ENCODE data around the gene SSTR4. TPM values are rescaled to one million over a fixed set of nuclear protein-coding genes. Genes with fewer than 3 reads are reported as not detected.

SSTR4 gene
- total and polyA plus RNA-seq, 2 experiments from 2014 or later, result not detected

- Histone ChIP-seq H3K4me1 (ENCODE audit: insufficient read depth) (no peaks in the 10 kb centered on the region), H2AFZ (no peak overlapping the region), H3F3A (ENCODE audit: insufficient read depth) (no peaks in the 10 kb centered on the region), H3K4me3 (no peak overlapping the region), H3K79me2 (ENCODE audit: insufficient read depth) (no peaks in the 10 kb centered on the region), H3K27me3 (replicated peaks; ENCODE audit: insufficient read depth) (peaks cover 10% of the 10 kb centered on the region; the same call in 1 of the 2 replicates), H3K9me3 (ENCODE audit: low read depth) (no peaks in the 10 kb centered on the region), H4K20me1 (ENCODE audit: insufficient read depth) (no peaks in the 10 kb centered on the region), H3K27ac (no peak overlapping the region), H3K9ac (no peak overlapping the region), H3K4me2 (ENCODE audit: unreplicated experiment) (no peak overlapping the region), H3K36me3 (ENCODE audit: low read depth) (no peaks in the 10 kb centered on the region), H3K9me2 (ENCODE audit: insufficient read depth) (no peaks in the 10 kb centered on the region)
- no peak for TF ChIP-seq EZH2 (IDR thresholded peaks at IDR 0.05; ENCODE audit: insufficient read depth, poor library complexity, severe bottlenecking)
- no peak for TF ChIP-seq EZH2phosphoT487 (IDR thresholded peaks at IDR 0.05; ENCODE audit: insufficient read depth, low read depth)
- no peak for DNase-seq
- 76 to 83% methylated on average over 6 of the region's 6 CpGs for WGBS, 2 experiments (ENCODE audit: low coverage in 1 of 2, low lambda C conversion rate in 2 of 2, missing lambda C conversion rate in 2 of 2)
- in situ Hi-C loops (cut with MboI), result no loop called here
Measured at GRCh38 chr20:23002276-23002675, 32.8 kb upstream of the SSTR4 start.

- no peaks in the 10 kb centered on the region for H3K36me3 ChIP-seq (ENCODE audit: low read depth)
- H3K9me3 ChIP-seq (ENCODE audit: low read depth), result no peaks in the 10 kb centered on the region
- no peaks in the 10 kb centered on the region for H3K9me2 ChIP-seq (ENCODE audit: insufficient read depth)
- no peaks in the 10 kb centered on the region for H3K79me2 ChIP-seq (ENCODE audit: insufficient read depth)
- H2AFZ ChIP-seq, result no peak overlapping the region
- WGBS, 2 experiments (ENCODE audit: low coverage in 1 of 2, low lambda C conversion rate in 2 of 2, missing lambda C conversion rate in 2 of 2), result 87 to 92% methylated on average over 1 of the region's 1 CpG
- no peak overlapping the region for H3K9ac ChIP-seq
- DNase-seq, result no peak
- in situ Hi-C loops (cut with MboI), result no loop called here
- H3K4me3 ChIP-seq, result no peak overlapping the region
- H3F3A ChIP-seq (ENCODE audit: insufficient read depth), result no peaks in the 10 kb centered on the region
- peaks cover 10% of the 10 kb centered on the region; the same call in 1 of the 2 replicates for H3K27me3 ChIP-seq (replicated peaks; ENCODE audit: insufficient read depth)
- no peaks in the 10 kb centered on the region for H4K20me1 ChIP-seq (ENCODE audit: insufficient read depth)
- no peak overlapping the region for H3K4me2 ChIP-seq (ENCODE audit: unreplicated experiment)
- 0 out of 2 replicates have a peak, but pooled peaks cover 1% of the 10 kb centered on the region for H3K4me1 ChIP-seq (ENCODE audit: insufficient read depth)
- H3K27ac ChIP-seq, result no peak overlapping the region
- TF ChIP-seq EZH2phosphoT487 (IDR thresholded peaks at IDR 0.05; ENCODE audit: insufficient read depth, low read depth) (no peak), EZH2 (IDR thresholded peaks at IDR 0.05; ENCODE audit: insufficient read depth, poor library complexity, severe bottlenecking) (no peak)
Measured at GRCh38 chr20:23003077-23003635, 32.0 kb upstream of the SSTR4 start.

- Histone ChIP-seq H3K9ac (no peak overlapping the region), H3K79me2 (ENCODE audit: insufficient read depth) (no peaks in the 10 kb centered on the region), H4K20me1 (ENCODE audit: insufficient read depth) (no peaks in the 10 kb centered on the region), H3K9me2 (ENCODE audit: insufficient read depth) (no peaks in the 10 kb centered on the region), H3F3A (ENCODE audit: insufficient read depth) (no peaks in the 10 kb centered on the region), H3K27me3 (replicated peaks; ENCODE audit: insufficient read depth) (peaks cover 10% of the 10 kb centered on the region; the same call in 1 of the 2 replicates), H3K36me3 (ENCODE audit: low read depth) (no peaks in the 10 kb centered on the region), H2AFZ (no peak overlapping the region), H3K4me1 (ENCODE audit: insufficient read depth) (peaks cover 6% of the 10 kb centered on the region; the same call in 1 of the 2 replicates), H3K27ac (no peak overlapping the region), H3K9me3 (ENCODE audit: low read depth) (no peaks in the 10 kb centered on the region), H3K4me2 (ENCODE audit: unreplicated experiment) (no peak overlapping the region), H3K4me3 (no peak overlapping the region)
- no peak for TF ChIP-seq EZH2phosphoT487 (IDR thresholded peaks at IDR 0.05; ENCODE audit: insufficient read depth, low read depth)
- no peak for TF ChIP-seq EZH2 (IDR thresholded peaks at IDR 0.05; ENCODE audit: insufficient read depth, poor library complexity, severe bottlenecking)
- DNase-seq, result no peak
- in situ Hi-C loops (cut with MboI), result no loop called here
- 3 to 8% methylated on average over 2 of the region's 2 CpGs for WGBS, 2 experiments (ENCODE audit: low coverage in 1 of 2, low lambda C conversion rate in 2 of 2, missing lambda C conversion rate in 2 of 2)
Measured at GRCh38 chr20:23003881-23004460, 31.1 kb upstream of the SSTR4 start.

GRCh38 chr20:23005776-23006175 is 29.3 kb upstream of the SSTR4 start:
- Histone ChIP-seq H3K4me3 (no peak overlapping the region), H3K4me2 (ENCODE audit: unreplicated experiment) (no peak overlapping the region), H3F3A (ENCODE audit: insufficient read depth) (no peaks in the 10 kb centered on the region)

More at GRCh38 chr20:23005776-23006175, 29.3 kb upstream of the SSTR4 start:
- Histone ChIP-seq H3K9ac (no peak overlapping the region), H3K36me3 (ENCODE audit: low read depth) (no peaks in the 10 kb centered on the region), H4K20me1 (ENCODE audit: insufficient read depth) (no peaks in the 10 kb centered on the region), H3K9me3 (ENCODE audit: low read depth) (no peaks in the 10 kb centered on the region), H3K79me2 (ENCODE audit: insufficient read depth) (no peaks in the 10 kb centered on the region), H3K27me3 (replicated peaks; ENCODE audit: insufficient read depth) (peaks cover 10% of the 10 kb centered on the region; the same call in 1 of the 2 replicates), H3K4me1 (ENCODE audit: insufficient read depth) (peaks cover 6% of the 10 kb centered on the region), H3K9me2 (ENCODE audit: insufficient read depth) (no peaks in the 10 kb centered on the region), H3K27ac (no peak overlapping the region), H2AFZ (no peak overlapping the region)
- DNase-seq, result no peak
- no peak for TF ChIP-seq EZH2 (IDR thresholded peaks at IDR 0.05; ENCODE audit: insufficient read depth, poor library complexity, severe bottlenecking)
- TF ChIP-seq EZH2phosphoT487 (IDR thresholded peaks at IDR 0.05; ENCODE audit: insufficient read depth, low read depth), result no peak
- in situ Hi-C loops (cut with MboI), result no loop called here
